GM12873 (cell line): ENCODE results near the gene SLC27A1.

Source experiments
- CTCF ChIP-seq: IDR thresholded peaks from 2 replicates; pipeline ENCODE4 v1.5.1; 2012; ENCODE audit warnings: low read depth, mild to moderate bottlenecking, moderate library complexity, low read length, control low read depth; ENCODE audit not compliant: insufficient read depth; ENCODE audit errors: missing control alignments

Gene SLC27A1

GRCh38 chr19:17436094-17436873, 34.0 kb upstream of the SLC27A1 start:
- no peak for TF ChIP-seq CTCF

GRCh38 chr19:17436874-17437267, 33.5 kb upstream of the SLC27A1 start:
- no peak for TF ChIP-seq CTCF

GRCh38 chr19:17441241-17442021, 28.9 kb upstream of the SLC27A1 start:
- TF ChIP-seq CTCF, result peak; percentile 74

- no peak for TF ChIP-seq CTCF
These were observed 24.7 kb upstream of the SLC27A1 start for GRCh38 chr19:17445526-17446165.

- no peak for TF ChIP-seq CTCF
These were observed 22.6 kb upstream of the SLC27A1 start for GRCh38 chr19:17447704-17448130.

GRCh38 chr19:17448131-17448967, 22.0 kb upstream of the SLC27A1 start, which contains the start of gene TMEM221:
Gene TMEM221, minus strand, starts transcription at chr19:17448668. Its CDS starts 206 bp downstream, at chr19:17448462.
- peak; percentile 47 for TF ChIP-seq CTCF
